Measurements from ENCODE around the gene PSENEN.

PSENEN gene

DNA sequence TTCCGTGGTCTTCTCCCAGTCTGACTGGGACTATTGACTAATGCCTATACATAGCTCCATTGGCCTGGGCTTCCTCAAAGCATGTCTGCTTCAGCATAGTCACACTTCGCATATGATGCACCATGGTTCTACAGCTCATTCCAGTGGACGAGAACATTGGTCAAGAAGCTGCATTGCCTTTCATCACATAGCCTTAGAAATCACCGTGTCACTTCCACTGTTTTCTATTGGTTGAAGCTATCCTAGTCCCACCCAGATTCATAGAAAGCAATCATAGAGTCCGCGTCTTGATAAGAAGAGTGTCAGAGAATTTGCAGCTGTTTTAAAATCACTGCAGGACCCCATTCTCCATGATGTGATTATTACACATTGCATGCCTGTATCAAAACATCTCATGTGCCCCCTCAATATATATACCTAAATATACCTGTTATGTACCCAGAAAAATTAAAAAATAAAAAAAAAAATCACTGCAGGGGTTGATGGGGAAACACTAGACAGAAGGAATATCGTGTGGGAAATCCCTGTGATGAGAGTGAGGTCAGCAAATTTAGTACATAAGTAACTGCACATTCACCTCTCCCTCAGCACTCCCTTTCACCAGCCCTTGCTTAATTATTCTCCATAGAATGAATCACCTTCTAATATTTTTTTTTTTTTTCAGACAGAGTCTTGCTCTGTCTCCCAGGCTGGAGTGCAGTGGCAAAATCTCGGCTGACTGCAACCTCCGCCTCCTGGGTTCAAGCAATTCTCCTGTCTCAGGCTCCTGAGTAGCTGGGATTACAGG lies 27.8 kb downstream of the PSENEN start:
- no peak for DNase-seq
- peaks cover 9 to 21% of the 10 kb centered on the region in 2 donors for H3K4me1 Mint-ChIP-seq

DNA sequence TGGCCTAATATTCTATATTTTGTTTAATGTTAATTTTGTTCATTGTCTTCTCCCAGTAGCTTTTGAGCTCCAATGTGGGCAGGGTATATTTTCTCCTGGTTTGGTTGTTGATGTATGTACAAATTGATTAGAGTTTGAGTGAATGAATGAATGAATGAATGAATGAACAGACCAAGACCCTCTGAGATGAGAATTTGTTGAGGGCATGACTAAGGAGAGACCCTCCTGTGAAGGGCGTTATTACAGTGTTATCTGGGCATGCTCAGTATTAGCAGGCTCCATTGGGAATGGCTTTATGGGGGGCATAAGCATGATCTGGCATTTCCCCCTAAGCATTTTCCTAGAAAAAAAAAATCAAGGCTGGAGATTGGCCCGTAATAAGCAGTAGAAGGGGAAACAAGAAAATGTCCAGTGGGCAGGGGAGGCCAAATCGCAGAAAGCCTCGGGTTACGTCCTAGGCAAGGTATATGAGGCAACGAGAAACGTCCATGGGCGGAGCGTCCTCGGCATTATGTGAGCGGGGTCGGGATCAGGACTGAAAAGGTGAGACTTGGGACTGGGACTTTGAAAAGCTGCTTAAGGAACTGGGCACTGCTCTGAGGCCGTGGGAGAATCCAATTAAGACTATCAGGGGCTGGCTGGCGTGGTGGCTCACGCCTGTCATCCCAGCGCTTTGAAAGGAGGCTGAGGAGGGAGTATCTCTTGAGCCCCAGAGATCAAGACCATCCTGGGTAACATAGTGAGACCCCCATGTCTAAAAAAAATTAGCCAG lies 29.0 kb downstream of the PSENEN start:
- Mint-ChIP-seq H3K4me3 (peak overlapping the region; percentile 76 to 81), H3K36me3 (no peaks in the 10 kb centered on the region), H3K4me1 (peaks cover 8 to 13% of the 10 kb centered on the region in 2 donors), H3K27ac (no peak overlapping the region), H3K9me3 (no peaks in the 10 kb centered on the region), H3K27me3 (no peaks in the 10 kb centered on the region)
- ATAC-seq (replicated peaks) (no peak), DNase-seq (no peak)

More for the DNA sequence above, 27.8 kb downstream of the PSENEN start:
- H3K9me3 Mint-ChIP-seq: no peaks in the 10 kb centered on the region
- no peak overlapping the region for H3K4me3 Mint-ChIP-seq
- H3K27ac Mint-ChIP-seq: no peak overlapping the region
- peaks cover 5 to 9% of the 10 kb centered on the region in 2 donors for H3K36me3 Mint-ChIP-seq
- no peak for ATAC-seq (replicated peaks)
- H3K27me3 Mint-ChIP-seq: no peaks in the 10 kb centered on the region

DNA sequence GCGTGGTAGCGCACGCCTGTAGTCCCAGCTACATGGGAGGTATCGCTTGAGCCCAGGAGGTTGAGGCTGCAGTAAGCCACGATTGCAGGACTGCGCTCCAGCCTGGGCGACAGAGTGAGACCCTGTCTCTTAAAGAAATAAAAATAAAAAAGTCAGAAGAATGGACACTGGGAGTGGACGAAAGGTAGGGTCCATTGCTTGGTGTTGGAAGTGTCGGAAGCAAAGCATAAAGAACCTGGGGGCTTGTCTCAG lies 29.5 kb downstream of the PSENEN start:
- Mint-ChIP-seq H3K27me3 (no peaks in the 10 kb centered on the region), H3K4me3 (peak overlapping the region; percentile 76 to 81), H3K36me3 (no peaks in the 10 kb centered on the region), H3K9me3 (no peaks in the 10 kb centered on the region), H3K4me1 (peaks cover 8 to 13% of the 10 kb centered on the region in 2 donors), H3K27ac (peak overlapping the region; percentile 71)
- DNase-seq: no peak
- ATAC-seq (replicated peaks): peak in 1 of 2 donors; percentile 17

DNA sequence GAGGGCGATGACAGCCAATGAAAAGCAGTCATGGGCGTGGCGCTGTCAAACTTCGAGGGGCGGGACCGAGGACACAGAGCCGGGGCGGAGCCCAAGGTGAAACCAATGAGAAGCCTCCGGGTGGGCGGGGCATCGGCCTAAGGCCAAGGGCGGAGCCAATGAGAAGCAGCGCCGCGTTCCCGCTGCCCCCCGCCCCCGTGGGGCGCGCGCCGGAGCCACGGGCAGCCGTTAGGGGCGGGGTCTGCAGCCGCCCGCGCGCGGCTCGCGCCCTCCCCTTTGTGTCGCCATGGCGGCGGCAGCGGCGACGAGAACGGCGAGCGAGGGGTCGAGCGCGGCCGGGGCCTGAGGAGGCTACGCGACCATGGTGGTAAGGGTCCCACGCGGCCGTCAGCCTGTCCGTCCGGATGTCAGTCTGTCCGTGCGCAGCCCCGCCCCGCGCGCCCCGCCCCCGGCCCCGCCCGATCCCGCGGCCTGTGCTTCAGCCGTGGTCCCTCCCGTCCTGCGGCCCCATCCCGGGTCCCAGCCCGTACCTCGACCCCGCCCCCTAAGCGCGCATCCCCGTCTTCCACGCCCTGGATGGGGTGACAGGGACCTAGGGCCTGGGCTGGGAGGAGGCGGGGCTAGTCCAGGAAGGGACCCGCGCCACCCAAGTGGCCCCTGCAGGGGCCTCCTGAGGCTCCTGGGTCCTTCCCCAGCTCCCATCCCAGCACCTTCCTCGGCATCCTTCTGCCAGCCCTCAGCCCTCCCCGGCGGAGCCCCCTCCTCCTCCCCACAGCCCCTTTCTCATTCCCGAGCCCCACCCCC lies 30.0 kb downstream of the PSENEN start, which contains the start of gene ARHGAP33:
Gene ARHGAP33, plus strand, starts transcription at position 267 of the 804 bp plus-strand sequence. Its CDS starts 95 bp downstream, at position 362.
- peak within 1 kb of the TSS; percentile 76 for H3K27ac Mint-ChIP-seq
- peaks cover 8 to 13% of the 10 kb centered on the region in 2 donors for H3K4me1 Mint-ChIP-seq
- DNase-seq (peak; percentile 97), ATAC-seq (replicated peaks) (peak; percentile 98 to 99)
- H3K36me3 Mint-ChIP-seq: no peaks in the 10 kb centered on the region
- H3K27me3 Mint-ChIP-seq: no peaks in the 10 kb centered on the region
- peak within 1 kb of the TSS; percentile 76 to 81 for H3K4me3 Mint-ChIP-seq
- no peaks in the 10 kb centered on the region for H3K9me3 Mint-ChIP-seq

DNA sequence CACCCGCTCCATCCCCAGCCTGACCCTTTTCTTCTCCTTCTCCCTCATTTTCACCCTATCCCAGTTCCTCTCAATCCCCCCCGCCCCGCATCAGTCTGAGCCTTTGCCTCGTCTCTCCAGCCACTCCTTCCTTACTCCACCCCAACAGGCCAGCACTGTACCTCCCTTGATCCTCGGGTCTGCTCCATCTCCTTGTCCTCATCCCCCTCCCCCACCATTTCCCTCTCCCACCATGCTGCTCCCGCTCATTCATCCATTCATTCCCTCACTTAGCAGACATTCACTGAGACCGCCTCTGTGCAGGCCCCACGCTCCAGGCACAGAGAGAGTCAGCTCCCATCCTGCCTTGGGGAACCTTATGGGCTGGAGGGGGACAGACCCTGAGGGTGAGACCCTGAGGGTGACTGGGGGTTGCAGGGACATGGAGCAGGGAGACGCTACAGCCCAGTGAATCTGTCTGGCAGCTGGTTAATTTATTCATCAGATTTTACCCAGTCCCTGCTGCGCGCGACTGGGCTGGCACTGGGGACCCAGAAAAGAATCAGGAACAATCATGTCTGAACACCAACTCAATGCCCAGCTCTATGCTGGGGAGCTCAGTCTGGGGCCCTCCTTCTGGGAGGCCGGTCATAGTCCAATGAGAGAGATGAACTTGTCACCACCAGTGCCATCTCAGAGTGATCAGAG lies 30.8 kb downstream of the PSENEN start:
- peaks cover 8 to 13% of the 10 kb centered on the region in 2 donors for H3K4me1 Mint-ChIP-seq
- H3K4me3 Mint-ChIP-seq: peak overlapping the region; percentile 76 to 81
- H3K27me3 Mint-ChIP-seq: no peaks in the 10 kb centered on the region
- H3K36me3 Mint-ChIP-seq: peaks cover 0 to 2% of the 10 kb centered on the region in 2 donors
- DNase-seq (no peak), ATAC-seq (replicated peaks) (no peak)
- H3K9me3 Mint-ChIP-seq: no peaks in the 10 kb centered on the region
- peak overlapping the region; percentile 76 for H3K27ac Mint-ChIP-seq

DNA sequence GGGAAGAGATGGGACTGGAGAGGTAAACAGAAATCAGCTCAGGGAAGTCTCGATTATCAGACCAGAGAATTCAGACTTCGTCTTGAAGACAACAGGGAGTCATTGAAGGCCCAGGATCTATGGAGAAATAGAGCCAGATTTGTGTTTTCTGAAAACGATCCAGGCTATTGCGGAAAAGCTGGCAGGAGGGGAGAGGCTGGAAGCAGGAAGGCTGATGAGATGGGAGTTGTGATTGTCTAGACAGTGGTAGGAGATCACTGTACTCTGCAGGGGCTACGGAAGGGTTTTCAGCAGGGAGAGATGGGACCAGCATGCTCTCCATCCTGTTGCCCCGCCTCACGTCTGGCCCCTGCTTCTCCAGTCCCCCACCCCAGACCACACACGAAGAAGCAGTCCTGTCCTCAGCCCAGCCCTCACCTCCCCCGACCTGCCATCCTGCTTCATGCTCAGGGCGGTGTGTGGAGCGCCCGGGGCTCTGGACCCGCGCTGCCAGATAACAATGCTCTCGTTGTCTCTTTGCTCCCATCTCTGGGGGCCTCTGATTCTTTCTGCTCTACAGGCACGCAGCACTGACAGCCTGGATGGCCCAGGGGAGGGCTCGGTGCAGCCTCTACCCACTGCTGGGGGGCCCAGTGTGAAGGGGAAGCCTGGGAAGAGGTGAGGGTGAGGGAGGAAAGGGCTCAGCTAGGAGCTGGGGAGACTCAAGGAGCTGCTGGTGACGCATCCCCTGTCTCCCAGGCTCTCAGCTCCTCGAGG lies 31.8 kb downstream of the PSENEN start:
- no peak for ATAC-seq (replicated peaks)
- Mint-ChIP-seq H3K36me3 (peaks cover 0 to 5% of the 10 kb centered on the region in 2 donors), H3K4me1 (peaks cover 8 to 13% of the 10 kb centered on the region in 2 donors), H3K4me3 (no peak overlapping the region), H3K27ac (no peak overlapping the region), H3K27me3 (no peaks in the 10 kb centered on the region), H3K9me3 (no peaks in the 10 kb centered on the region)
- no peak for DNase-seq

DNA sequence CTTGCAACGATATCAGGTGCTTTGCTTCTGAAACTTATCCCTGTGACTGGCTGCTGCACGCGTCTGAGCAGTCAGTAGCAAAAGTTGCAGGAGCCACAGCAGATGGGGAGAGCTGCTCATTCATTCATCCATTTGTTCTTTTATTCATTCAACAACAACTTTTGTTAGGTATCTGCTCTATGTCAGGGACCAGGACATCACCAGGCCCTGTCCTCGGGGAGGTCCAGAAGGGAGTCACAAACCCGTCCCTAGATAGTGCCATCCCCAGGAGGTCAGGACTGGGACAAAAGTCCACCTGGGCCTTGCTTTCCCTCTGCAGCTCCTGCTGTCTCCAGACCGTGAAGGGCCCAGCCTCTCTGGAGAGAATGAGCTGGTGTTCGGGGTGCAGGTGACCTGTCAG lies 32.5 kb downstream of the PSENEN start:
- DNase-seq (no peak), ATAC-seq (replicated peaks) (no peak)
- H3K27ac Mint-ChIP-seq: no peak overlapping the region
- peaks cover 0 to 5% of the 10 kb centered on the region in 2 donors for H3K36me3 Mint-ChIP-seq
- no peaks in the 10 kb centered on the region for H3K9me3 Mint-ChIP-seq
- H3K4me1 Mint-ChIP-seq: peaks cover 8 to 13% of the 10 kb centered on the region in 2 donors
- H3K4me3 Mint-ChIP-seq: no peak overlapping the region
- no peaks in the 10 kb centered on the region for H3K27me3 Mint-ChIP-seq

- H3K27ac Mint-ChIP-seq: no peak overlapping the region
- peaks cover 12 to 15% of the 10 kb centered on the region in 2 donors for H3K4me1 Mint-ChIP-seq
- peaks cover 0 to 5% of the 10 kb centered on the region in 2 donors for H3K36me3 Mint-ChIP-seq
- no peaks in the 10 kb centered on the region for H3K27me3 Mint-ChIP-seq
- DNase-seq: no peak
- no peak overlapping the region for H3K4me3 Mint-ChIP-seq
- ATAC-seq (replicated peaks): no peak
- no peaks in the 10 kb centered on the region for H3K9me3 Mint-ChIP-seq
Observed at GRCh38 chr19:35779033-35779432, 33.6 kb downstream of the PSENEN start.

GRCh38 chr19:35780058-35780457 lies 34.6 kb downstream of the PSENEN start:
- DNase-seq (no peak), ATAC-seq (replicated peaks) (no peak)
- Mint-ChIP-seq H3K4me3 (no peak overlapping the region), H3K4me1 (peaks cover 10 to 12% of the 10 kb centered on the region in 2 donors), H3K36me3 (peaks cover 0 to 5% of the 10 kb centered on the region in 2 donors), H3K9me3 (no peaks in the 10 kb centered on the region), H3K27me3 (no peaks in the 10 kb centered on the region), H3K27ac (no peak overlapping the region)

GRCh38 chr19:35780717-35781116 lies 35.3 kb downstream of the PSENEN start:
- Mint-ChIP-seq H3K36me3 (peaks cover 0 to 5% of the 10 kb centered on the region in 2 donors), H3K4me3 (no peak overlapping the region), H3K9me3 (no peaks in the 10 kb centered on the region), H3K27me3 (no peaks in the 10 kb centered on the region), H3K4me1 (peaks cover 10 to 12% of the 10 kb centered on the region in 2 donors), H3K27ac (no peak overlapping the region)
- ATAC-seq (replicated peaks) (no peak), DNase-seq (no peak)

DNA sequence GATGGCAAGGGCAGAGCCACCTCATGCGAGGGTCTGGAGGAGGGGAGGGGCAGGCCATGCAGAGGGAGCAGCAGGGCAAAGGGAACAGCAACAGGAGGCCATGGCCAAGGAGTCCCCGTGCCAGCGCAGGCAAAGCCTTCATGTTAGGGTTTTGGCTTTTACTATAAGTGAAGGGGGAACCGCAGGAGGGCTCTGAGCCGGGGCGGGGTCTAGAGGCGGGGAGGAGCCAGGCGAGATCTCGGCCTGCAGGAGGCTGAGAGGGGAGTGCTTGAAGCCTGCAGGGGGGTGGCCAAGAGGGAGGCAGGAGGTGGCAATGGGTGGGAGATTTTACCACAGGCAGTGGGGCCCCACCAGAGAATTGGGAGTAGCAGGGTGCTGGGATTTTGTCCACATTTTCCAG lies 36.2 kb downstream of the PSENEN start:
- peaks cover 4% of the 10 kb centered on the region in 2 donors for H3K4me1 Mint-ChIP-seq
- no peak overlapping the region for H3K27ac Mint-ChIP-seq
- DNase-seq (no peak), ATAC-seq (replicated peaks) (no peak)
- H3K4me3 Mint-ChIP-seq: no peak overlapping the region
- no peaks in the 10 kb centered on the region for H3K9me3 Mint-ChIP-seq
- H3K36me3 Mint-ChIP-seq: peaks cover 0 to 5% of the 10 kb centered on the region in 2 donors
- H3K27me3 Mint-ChIP-seq: no peaks in the 10 kb centered on the region

DNA sequence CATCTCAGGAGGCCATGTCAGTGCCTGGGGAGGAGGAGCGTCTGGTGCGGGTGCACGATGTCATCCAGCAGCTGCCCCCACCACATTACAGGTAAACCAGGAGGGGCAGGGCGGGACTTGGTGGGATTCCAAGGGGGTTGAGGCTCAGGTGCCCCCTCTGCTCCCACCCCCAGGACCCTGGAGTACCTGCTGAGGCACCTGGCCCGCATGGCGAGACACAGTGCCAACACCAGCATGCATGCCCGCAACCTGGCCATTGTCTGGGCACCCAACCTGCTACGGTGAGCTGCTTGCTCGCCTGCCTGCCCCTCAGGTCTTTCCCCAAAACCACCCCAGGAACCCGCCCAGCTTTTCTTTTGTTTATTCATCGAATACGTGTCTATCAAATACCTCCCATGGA lies 37.1 kb downstream of the PSENEN start:
- no peaks in the 10 kb centered on the region for H3K9me3 Mint-ChIP-seq
- H3K4me3 Mint-ChIP-seq: no peak overlapping the region
- H3K4me1 Mint-ChIP-seq: peaks cover 2 to 4% of the 10 kb centered on the region in 2 donors

More for the DNA sequence above, 37.1 kb downstream of the PSENEN start:
- no peak for DNase-seq
- ATAC-seq (replicated peaks): no peak
- Mint-ChIP-seq H3K36me3 (peaks cover 0 to 5% of the 10 kb centered on the region in 2 donors), H3K27me3 (no peaks in the 10 kb centered on the region), H3K27ac (no peak overlapping the region)
